HL-60 (cell line): ENCODE measurements around the gene SSH2.

Experiments used
- DNase-seq, 2 experiments: peaks; one replicate each; pipeline ENCODE4 v3.0.0-alpha.2; 2010 to 2020; ENCODE audit warnings: low read depth in 1 of 2, low spot score in 1 of 2
- H3K27ac ChIP-seq: fragments of 250-450 bp; sonication (Bioruptor Pico); replicated peaks from 2 replicates; pipeline ENCODE4 v1.5.1; 2020; ENCODE audit warnings: mild to moderate bottlenecking, moderate library complexity
- H3K27me3 ChIP-seq: fragments of 250-450 bp; sonication (Bioruptor Pico); 2 replicates; pipeline ENCODE4 v1.5.1; 2021; ENCODE audit warnings: mild to moderate bottlenecking, moderate library complexity; ENCODE audit not compliant: insufficient read depth, poor library complexity, severe bottlenecking
- H3K4me3 ChIP-seq: replicated peaks from 2 replicates; pipeline ENCODE4 v1.5.1; 2011; ENCODE audit warnings: mild to moderate bottlenecking, control low read depth, low read length; ENCODE audit not compliant: insufficient read depth
- CTCF ChIP-seq: IDR thresholded peaks from one replicate; pipeline ENCODE4 v1.5.1; 2011; ENCODE audit warnings: low read length, control low read depth, inconsistent platforms; ENCODE audit not compliant: insufficient read depth
- GABPA ChIP-seq: IDR thresholded peaks from 2 replicates; pipeline ENCODE4 v1.6.1; 2012; ENCODE audit warnings: low read depth
- POLR2AphosphoS5 ChIP-seq: IDR thresholded peaks from 2 replicates; pipeline ENCODE4 v1.6.1; 2012; ENCODE audit warnings: low read depth
- SPI1 ChIP-seq: IDR thresholded peaks from 2 replicates; pipeline ENCODE4 v1.6.1; 2012; ENCODE audit warnings: low read depth, mild to moderate bottlenecking, borderline replicate concordance
- TF ChIP-seq, protein P1 (sequence below): IDR thresholded peaks from 2 replicates; pipeline ENCODE4 v1.6.1; 2012; ENCODE audit warnings: low read depth; ENCODE audit not compliant: insufficient replicate concordance

SSH2 gene

GRCh38 chr17:29720551-29720950, 209.5 kb downstream of the SSH2 start:
- TF ChIP-seq GABPA (no peak), POLR2AphosphoS5 (no peak), CTCF (no peak), SPI1 (no peak)
- TF ChIP-seq, protein P1, sequence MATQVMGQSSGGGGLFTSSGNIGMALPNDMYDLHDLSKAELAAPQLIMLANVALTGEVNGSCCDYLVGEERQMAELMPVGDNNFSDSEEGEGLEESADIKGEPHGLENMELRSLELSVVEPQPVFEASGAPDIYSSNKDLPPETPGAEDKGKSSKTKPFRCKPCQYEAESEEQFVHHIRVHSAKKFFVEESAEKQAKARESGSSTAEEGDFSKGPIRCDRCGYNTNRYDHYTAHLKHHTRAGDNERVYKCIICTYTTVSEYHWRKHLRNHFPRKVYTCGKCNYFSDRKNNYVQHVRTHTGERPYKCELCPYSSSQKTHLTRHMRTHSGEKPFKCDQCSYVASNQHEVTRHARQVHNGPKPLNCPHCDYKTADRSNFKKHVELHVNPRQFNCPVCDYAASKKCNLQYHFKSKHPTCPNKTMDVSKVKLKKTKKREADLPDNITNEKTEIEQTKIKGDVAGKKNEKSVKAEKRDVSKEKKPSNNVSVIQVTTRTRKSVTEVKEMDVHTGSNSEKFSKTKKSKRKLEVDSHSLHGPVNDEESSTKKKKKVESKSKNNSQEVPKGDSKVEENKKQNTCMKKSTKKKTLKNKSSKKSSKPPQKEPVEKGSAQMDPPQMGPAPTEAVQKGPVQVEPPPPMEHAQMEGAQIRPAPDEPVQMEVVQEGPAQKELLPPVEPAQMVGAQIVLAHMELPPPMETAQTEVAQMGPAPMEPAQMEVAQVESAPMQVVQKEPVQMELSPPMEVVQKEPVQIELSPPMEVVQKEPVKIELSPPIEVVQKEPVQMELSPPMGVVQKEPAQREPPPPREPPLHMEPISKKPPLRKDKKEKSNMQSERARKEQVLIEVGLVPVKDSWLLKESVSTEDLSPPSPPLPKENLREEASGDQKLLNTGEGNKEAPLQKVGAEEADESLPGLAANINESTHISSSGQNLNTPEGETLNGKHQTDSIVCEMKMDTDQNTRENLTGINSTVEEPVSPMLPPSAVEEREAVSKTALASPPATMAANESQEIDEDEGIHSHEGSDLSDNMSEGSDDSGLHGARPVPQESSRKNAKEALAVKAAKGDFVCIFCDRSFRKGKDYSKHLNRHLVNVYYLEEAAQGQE: no peak
- Histone ChIP-seq H3K4me3 (no peak overlapping the region), H3K27me3 (no peaks in the 10 kb centered on the region), H3K27ac (peak overlapping the region; percentile 87)
- DNase-seq: no peak

GRCh38 chr17:29719469-29719868, 210.6 kb downstream of the SSH2 start:
- TF ChIP-seq, protein P1: no peak
- no peak for TF ChIP-seq SPI1
- TF ChIP-seq CTCF: no peak
- TF ChIP-seq GABPA: no peak
- no peak for TF ChIP-seq POLR2AphosphoS5
- no peaks in the 10 kb centered on the region for H3K27me3 ChIP-seq
- DNase-seq: no peak
- H3K27ac ChIP-seq: no peak overlapping the region
- H3K4me3 ChIP-seq: no peak overlapping the region

- Histone ChIP-seq H3K27me3 (no peaks in the 10 kb centered on the region), H3K4me3 (no peak overlapping the region), H3K27ac (no peak overlapping the region)
- no peak for DNase-seq
- no peak for TF ChIP-seq POLR2AphosphoS5
- TF ChIP-seq, protein P1: no peak
These were observed 211.5 kb downstream of the SSH2 start for GRCh38 chr17:29718446-29719039.

- Histone ChIP-seq H3K27ac (no peak overlapping the region), H3K4me3 (no peak overlapping the region), H3K27me3 (no peaks in the 10 kb centered on the region)
- TF ChIP-seq SPI1 (no peak), CTCF (no peak), GABPA (no peak)
- TF ChIP-seq, protein P1: no peak
- DNase-seq: no peak
These were observed 212.2 kb downstream of the SSH2 start for GRCh38 chr17:29717817-29718216.
